ENCODE data around the gene NEK1.

GRCh38 chr4:169384779-169385178, 227.6 kb downstream of the NEK1 start:
- TF ChIP-seq POLR2AphosphoS5 (IDR thresholded peaks at IDR 0.05; ENCODE audit: low read depth, low read length) (no peak), TAF1 (IDR thresholded peaks at IDR 0.05; ENCODE audit: borderline replicate concordance, insufficient read depth, low read length) (no peak), FOXP2 (optimal IDR thresholded peaks at IDR 0.05; ENCODE audit: borderline replicate concordance, extremely low read depth, extremely low read length, insufficient read depth) (no peak)
- TF ChIP-seq, protein P1, sequence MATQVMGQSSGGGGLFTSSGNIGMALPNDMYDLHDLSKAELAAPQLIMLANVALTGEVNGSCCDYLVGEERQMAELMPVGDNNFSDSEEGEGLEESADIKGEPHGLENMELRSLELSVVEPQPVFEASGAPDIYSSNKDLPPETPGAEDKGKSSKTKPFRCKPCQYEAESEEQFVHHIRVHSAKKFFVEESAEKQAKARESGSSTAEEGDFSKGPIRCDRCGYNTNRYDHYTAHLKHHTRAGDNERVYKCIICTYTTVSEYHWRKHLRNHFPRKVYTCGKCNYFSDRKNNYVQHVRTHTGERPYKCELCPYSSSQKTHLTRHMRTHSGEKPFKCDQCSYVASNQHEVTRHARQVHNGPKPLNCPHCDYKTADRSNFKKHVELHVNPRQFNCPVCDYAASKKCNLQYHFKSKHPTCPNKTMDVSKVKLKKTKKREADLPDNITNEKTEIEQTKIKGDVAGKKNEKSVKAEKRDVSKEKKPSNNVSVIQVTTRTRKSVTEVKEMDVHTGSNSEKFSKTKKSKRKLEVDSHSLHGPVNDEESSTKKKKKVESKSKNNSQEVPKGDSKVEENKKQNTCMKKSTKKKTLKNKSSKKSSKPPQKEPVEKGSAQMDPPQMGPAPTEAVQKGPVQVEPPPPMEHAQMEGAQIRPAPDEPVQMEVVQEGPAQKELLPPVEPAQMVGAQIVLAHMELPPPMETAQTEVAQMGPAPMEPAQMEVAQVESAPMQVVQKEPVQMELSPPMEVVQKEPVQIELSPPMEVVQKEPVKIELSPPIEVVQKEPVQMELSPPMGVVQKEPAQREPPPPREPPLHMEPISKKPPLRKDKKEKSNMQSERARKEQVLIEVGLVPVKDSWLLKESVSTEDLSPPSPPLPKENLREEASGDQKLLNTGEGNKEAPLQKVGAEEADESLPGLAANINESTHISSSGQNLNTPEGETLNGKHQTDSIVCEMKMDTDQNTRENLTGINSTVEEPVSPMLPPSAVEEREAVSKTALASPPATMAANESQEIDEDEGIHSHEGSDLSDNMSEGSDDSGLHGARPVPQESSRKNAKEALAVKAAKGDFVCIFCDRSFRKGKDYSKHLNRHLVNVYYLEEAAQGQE (IDR thresholded peaks at IDR 0.05; ENCODE audit: insufficient read depth in 1 of 2, low read depth in 2 of 2, low read length in 2 of 2), result no peak

Measured in PFSK-1 (cell line).